Memory B cell (primary cell): ENCODE data around the gene OR10G3.

Experiments
- ATAC-seq: fragments of 150-1000 bp; cut with Tn5 transposase; 2 replicates; pipeline ENCODE4 v1.10.0; 2021; ENCODE audit warnings: low read depth, mild to moderate bottlenecking, moderate library complexity
- DNase-seq, 2 donors: peaks; one replicate each; pipeline ENCODE4 v3.0.0; 2022; ENCODE audit warnings: low spot score in 2 of 2
- H3K27ac Mint-ChIP-seq: one replicate; pipeline ENCODE4 v1.8.0; 2022; ENCODE audit warnings: mild to moderate bottlenecking, moderate library complexity, mixed read lengths
- H3K27me3 Mint-ChIP-seq: one replicate; pipeline ENCODE4 v1.8.0; 2022; ENCODE audit warnings: mixed read lengths
- H3K36me3 Mint-ChIP-seq: one replicate; pipeline ENCODE4 v1.8.0; 2022; ENCODE audit warnings: mild to moderate bottlenecking, mixed read lengths
- H3K4me1 Mint-ChIP-seq: one replicate; pipeline ENCODE4 v1.8.0; 2022; ENCODE audit warnings: mixed read lengths
- H3K4me3 Mint-ChIP-seq: one replicate; pipeline ENCODE4 v1.8.0; 2022; ENCODE audit warnings: mild to moderate bottlenecking, moderate library complexity, mixed read lengths
- H3K9me3 Mint-ChIP-seq: one replicate; pipeline ENCODE4 v1.8.0; 2022; ENCODE audit warnings: mixed read lengths

OR10G3 gene

GRCh38 chr14:21526672-21527317 lies 53.1 kb downstream of the OR10G3 start:
- no peaks in the 10 kb centered on the region for H3K9me3 Mint-ChIP-seq
- DNase-seq (no peak), ATAC-seq (no peak)
- H3K4me3 Mint-ChIP-seq: peak overlapping the region; percentile 84
- peaks cover 11% of the 10 kb centered on the region for H3K27me3 Mint-ChIP-seq
- H3K36me3 Mint-ChIP-seq: no peaks in the 10 kb centered on the region
- H3K27ac Mint-ChIP-seq: no peak overlapping the region
- H3K4me1 Mint-ChIP-seq: peaks cover 8% of the 10 kb centered on the region

- H3K27ac Mint-ChIP-seq: peak within 1 kb of the TSS; percentile 0
These were observed 53.8 kb downstream of the OR10G3 start, which contains the start of gene SALL2 for GRCh38 chr14:21525962-21526671. TSS of gene SALL2 (minus strand) at chr14:21526346. CDS start at chr14:21526127, 219 bp downstream.

GRCh38 chr14:21525571-21525961 lies 54.3 kb downstream of the OR10G3 start:
- no peak for ATAC-seq
- H3K4me1 Mint-ChIP-seq: peaks cover 8% of the 10 kb centered on the region
- peak overlapping the region; percentile 84 for H3K4me3 Mint-ChIP-seq
- H3K27ac Mint-ChIP-seq: peak overlapping the region; percentile 0
- no peaks in the 10 kb centered on the region for H3K36me3 Mint-ChIP-seq
- DNase-seq: no peak
- no peaks in the 10 kb centered on the region for H3K9me3 Mint-ChIP-seq
- H3K27me3 Mint-ChIP-seq: peaks cover 11% of the 10 kb centered on the region

More at GRCh38 chr14:21525962-21526671, 53.8 kb downstream of the OR10G3 start, which contains the start of gene SALL2:
- Mint-ChIP-seq H3K27me3 (peaks cover 12% of the 10 kb centered on the region), H3K36me3 (no peaks in the 10 kb centered on the region), H3K4me3 (peak within 1 kb of the TSS; percentile 84), H3K4me1 (peaks cover 8% of the 10 kb centered on the region), H3K9me3 (no peaks in the 10 kb centered on the region)
- peak; percentile 47 for ATAC-seq
- DNase-seq: peak in 1 of 2 donors; percentile 22

DNA sequence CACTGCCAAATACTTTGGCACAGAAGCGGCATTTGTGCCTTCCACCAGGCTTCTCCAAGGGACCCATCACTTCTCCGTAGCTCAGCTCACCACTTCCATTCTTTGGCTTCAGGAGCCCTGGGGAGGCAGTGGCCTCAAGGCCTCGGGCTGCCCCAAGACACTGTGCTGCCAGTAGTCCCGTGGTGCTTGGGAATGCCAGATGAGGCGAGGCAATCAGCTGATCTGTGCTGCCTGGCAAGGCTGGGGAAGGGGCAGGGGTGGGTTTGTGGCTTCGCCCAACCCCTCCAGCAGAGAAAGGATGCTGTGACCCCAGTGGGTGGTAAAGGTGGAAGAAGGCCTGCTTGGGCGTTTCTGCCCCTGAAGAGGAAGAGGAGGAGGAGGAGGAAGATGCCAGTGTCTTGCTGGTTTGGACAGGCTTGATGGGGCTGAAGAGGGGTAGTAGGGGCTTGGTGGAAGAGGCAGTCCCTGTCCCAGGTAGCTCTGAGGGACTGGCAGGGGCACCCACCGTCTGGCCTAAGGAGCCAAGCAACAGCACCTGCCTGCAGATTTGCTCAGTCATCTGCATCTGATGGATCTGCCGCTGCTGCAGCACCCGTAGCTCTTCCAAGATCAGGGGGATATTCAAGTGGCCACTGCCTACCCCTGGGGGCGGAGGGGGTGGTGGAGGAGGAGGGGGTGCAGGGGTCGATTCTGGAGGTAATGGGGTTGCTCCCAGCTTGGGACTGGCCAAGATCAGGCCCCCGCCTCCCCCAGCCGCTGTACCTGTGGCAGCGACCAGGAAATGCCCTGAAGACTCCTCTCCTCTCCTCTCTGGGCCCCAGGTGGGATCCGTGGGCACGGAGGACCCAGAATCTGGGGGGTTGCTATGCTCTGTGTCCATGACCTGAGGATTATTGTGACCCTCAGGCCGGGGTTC lies 55.0 kb downstream of the OR10G3 start:
- Mint-ChIP-seq H3K4me3 (peak overlapping the region; percentile 84), H3K27me3 (peaks cover 11% of the 10 kb centered on the region), H3K27ac (no peak overlapping the region), H3K4me1 (peaks cover 8% of the 10 kb centered on the region), H3K36me3 (no peaks in the 10 kb centered on the region), H3K9me3 (no peaks in the 10 kb centered on the region)
- no peak for ATAC-seq
- no peak for DNase-seq

- Mint-ChIP-seq H3K27ac (no peak overlapping the region), H3K9me3 (no peaks in the 10 kb centered on the region), H3K4me3 (no peak overlapping the region), H3K27me3 (peaks cover 11% of the 10 kb centered on the region), H3K4me1 (peaks cover 8% of the 10 kb centered on the region), H3K36me3 (no peaks in the 10 kb centered on the region)
- DNase-seq: no peak
- ATAC-seq: no peak
These were observed 56.7 kb downstream of the OR10G3 start for GRCh38 chr14:21523203-21523602.

DNA sequence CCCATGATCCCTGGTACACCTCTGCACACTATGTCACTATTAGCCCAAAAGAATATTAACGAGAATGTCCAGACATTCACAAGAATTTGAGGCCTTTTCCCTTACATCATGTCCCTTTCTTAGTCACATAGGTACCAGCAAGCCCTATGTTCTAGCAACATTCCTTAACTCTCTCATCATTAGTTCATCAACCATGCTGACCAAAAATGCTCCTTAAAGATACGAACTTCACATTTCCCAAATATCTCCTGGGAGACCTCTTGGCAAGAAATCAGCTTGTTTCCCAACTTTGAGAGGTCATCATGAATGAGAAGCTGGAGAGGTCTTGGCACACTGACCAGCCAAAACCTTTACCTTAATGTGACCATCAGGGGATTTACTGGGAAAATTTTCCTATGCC lies 58.4 kb downstream of the OR10G3 start:
- Mint-ChIP-seq H3K4me1 (peaks cover 7% of the 10 kb centered on the region), H3K27me3 (peaks cover 11% of the 10 kb centered on the region), H3K36me3 (no peaks in the 10 kb centered on the region), H3K9me3 (no peaks in the 10 kb centered on the region), H3K27ac (no peak overlapping the region), H3K4me3 (no peak overlapping the region)
- ATAC-seq: no peak
- DNase-seq: no peak

DNA sequence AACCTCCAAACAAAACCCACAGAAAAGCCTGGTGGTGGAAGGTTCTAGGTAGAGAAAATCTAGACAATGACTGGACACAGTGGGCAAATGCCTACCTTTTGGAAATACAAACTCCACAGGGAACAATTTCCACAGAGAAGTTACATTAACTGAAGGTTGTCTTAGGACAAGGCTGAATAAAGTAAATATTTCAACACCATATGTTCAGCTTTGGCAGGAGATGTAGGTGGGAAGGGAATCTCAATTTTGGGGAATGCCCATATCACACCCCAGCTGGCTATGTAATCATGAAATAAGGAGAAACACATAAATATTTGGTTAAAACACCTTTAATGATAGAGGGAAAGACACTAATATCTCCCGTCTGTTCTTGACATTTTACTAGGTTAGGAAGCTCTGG lies 59.1 kb downstream of the OR10G3 start:
- Mint-ChIP-seq H3K4me1 (peaks cover 7% of the 10 kb centered on the region), H3K9me3 (no peaks in the 10 kb centered on the region), H3K27me3 (peaks cover 11% of the 10 kb centered on the region), H3K27ac (no peak overlapping the region), H3K36me3 (no peaks in the 10 kb centered on the region), H3K4me3 (no peak overlapping the region)
- ATAC-seq (no peak), DNase-seq (no peak)

- DNase-seq (no peak), ATAC-seq (no peak)
- no peaks in the 10 kb centered on the region for H3K9me3 Mint-ChIP-seq
- H3K27ac Mint-ChIP-seq: no peak overlapping the region
- peaks cover 3% of the 10 kb centered on the region for H3K4me1 Mint-ChIP-seq
- no peaks in the 10 kb centered on the region for H3K36me3 Mint-ChIP-seq
- peaks cover 5% of the 10 kb centered on the region for H3K27me3 Mint-ChIP-seq
- no peak overlapping the region for H3K4me3 Mint-ChIP-seq
These were observed 61.2 kb downstream of the OR10G3 start for GRCh38 chr14:21518725-21519124.
